ENCODE data around the gene GPR162. TPM values are rescaled to one million over a fixed set of nuclear protein-coding genes. Genes with fewer than 3 reads are reported as not detected.

GPR162 gene
- total and polyA plus RNA-seq, 2 donors from 2014 or later, result 5.0 to 9.8 TPM

DNA sequence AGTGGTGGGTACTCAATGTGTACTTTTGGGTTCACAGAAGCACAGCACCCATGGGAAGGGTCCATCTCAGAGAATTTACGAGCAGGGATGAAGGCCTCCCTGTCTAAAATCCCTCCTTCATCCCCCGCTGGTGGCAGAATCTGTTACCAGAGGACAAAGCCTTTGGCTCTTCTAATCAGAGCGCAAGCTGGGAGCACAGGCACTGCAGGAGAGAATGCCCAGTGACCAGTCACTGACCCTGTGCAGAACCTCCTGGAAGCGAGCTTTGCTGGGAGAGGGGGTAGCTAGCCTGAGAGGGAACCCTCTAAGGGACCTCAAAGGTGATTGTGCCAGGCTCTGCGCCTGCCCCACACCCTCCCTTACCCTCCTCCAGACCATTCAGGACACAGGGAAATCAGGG is 1.5 kb upstream of the GPR162 start:
- Histone ChIP-seq H3K36me3 (ENCODE audit: control insufficient read depth in 2 of 3, insufficient read depth in 3 of 3, low read length in 3 of 3) (peaks cover 0 to 3% (median 0%) of the 10 kb centered on the region in 3 donors), H3K4me1 (ENCODE audit: control insufficient read depth in 2 of 3, insufficient read depth in 2 of 3, low read depth in 1 of 3, low read length in 3 of 3) (peaks cover 0 to 12% (median 8%) of the 10 kb centered on the region in 3 donors), H3K27ac (ENCODE audit: low read depth in 2 of 2, low read length in 2 of 2) (no peak overlapping the region), H3K27me3 (ENCODE audit: control insufficient read depth, insufficient read depth, low read length) (no peaks in the 10 kb centered on the region), H3K9ac (ENCODE audit: low read length in 3 of 3) (no peak overlapping the region), H3K4me3 (ENCODE audit: low read length in 3 of 3) (no peak overlapping the region), H3K9me3 (ENCODE audit: control insufficient read depth in 2 of 3, insufficient read depth in 1 of 3, low read length in 3 of 3) (peaks cover 0 to 2% (median 0%) of the 10 kb centered on the region in 3 donors)
- FAIRE-seq, result no peak
- DNase-seq, result peak in 1 of 5 donors; percentile 60
- intact Hi-C loops (cut with DNase I), result loop anchor here (10.0 kb wide), 1 partner anchor 65 kb away; the partner anchor contains the start of gene MLF2
- TF ChIP-seq, protein P1, sequence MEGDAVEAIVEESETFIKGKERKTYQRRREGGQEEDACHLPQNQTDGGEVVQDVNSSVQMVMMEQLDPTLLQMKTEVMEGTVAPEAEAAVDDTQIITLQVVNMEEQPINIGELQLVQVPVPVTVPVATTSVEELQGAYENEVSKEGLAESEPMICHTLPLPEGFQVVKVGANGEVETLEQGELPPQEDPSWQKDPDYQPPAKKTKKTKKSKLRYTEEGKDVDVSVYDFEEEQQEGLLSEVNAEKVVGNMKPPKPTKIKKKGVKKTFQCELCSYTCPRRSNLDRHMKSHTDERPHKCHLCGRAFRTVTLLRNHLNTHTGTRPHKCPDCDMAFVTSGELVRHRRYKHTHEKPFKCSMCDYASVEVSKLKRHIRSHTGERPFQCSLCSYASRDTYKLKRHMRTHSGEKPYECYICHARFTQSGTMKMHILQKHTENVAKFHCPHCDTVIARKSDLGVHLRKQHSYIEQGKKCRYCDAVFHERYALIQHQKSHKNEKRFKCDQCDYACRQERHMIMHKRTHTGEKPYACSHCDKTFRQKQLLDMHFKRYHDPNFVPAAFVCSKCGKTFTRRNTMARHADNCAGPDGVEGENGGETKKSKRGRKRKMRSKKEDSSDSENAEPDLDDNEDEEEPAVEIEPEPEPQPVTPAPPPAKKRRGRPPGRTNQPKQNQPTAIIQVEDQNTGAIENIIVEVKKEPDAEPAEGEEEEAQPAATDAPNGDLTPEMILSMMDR (IDR thresholded peaks at IDR 0.05; ENCODE audit: borderline replicate concordance, extremely low read depth, insufficient read depth), result no peak

DNA sequence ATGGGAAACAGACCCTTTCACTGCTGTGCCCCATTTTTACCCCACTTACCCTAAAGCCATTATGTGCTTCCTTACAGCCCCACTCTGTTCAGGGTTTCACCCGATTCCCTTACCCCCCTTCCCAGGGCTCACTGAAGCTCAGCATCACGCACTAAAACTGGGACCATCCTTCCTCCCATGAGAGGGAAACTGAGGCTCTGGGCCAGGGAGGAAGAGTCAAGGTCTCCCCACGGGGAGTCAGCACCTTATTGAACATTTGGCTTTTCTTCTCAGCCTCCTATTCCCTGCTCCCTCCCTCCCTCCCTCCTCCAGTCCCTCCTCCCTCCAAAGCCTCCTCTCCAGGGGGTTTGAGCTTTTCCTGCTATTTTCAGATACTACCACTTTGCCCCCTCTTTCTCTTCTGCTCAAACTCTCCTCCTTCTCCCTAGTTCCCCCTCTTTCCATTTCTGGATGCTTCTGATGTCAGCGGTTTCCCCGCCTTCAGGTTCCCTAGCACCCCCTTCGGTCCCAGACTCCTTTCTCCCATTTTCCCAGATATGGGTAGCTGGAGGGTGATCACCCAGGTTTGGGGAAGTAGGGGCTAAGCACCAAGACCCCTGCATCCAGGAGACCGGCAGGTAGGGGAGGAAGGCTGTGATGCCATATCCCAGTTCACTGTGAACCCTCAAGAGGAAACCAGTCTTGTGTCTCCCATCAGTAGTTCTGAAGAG is 960 bp downstream of the GPR162 start:
- H3K27me3 ChIP-seq (ENCODE audit: control insufficient read depth, insufficient read depth, low read length), result no peaks in the 10 kb centered on the region
- peaks cover 0 to 2% (median 0%) of the 10 kb centered on the region in 3 donors for H3K9me3 ChIP-seq (ENCODE audit: control insufficient read depth in 2 of 3, insufficient read depth in 1 of 3, low read length in 3 of 3)
- DNase-seq, result no peak
- TF ChIP-seq, protein P1 (IDR thresholded peaks at IDR 0.05; ENCODE audit: borderline replicate concordance, extremely low read depth, insufficient read depth), result no peak
- no peak overlapping the region for H3K27ac ChIP-seq (ENCODE audit: low read depth in 2 of 2, low read length in 2 of 2)
- H3K9ac ChIP-seq (ENCODE audit: low read length in 3 of 3), result no peak overlapping the region
- H3K36me3 ChIP-seq (ENCODE audit: control insufficient read depth in 2 of 3, insufficient read depth in 3 of 3, low read length in 3 of 3), result peaks cover 0 to 2% (median 0%) of the 10 kb centered on the region in 3 donors
- intact Hi-C loops (cut with DNase I), result loop anchor here (10.0 kb wide), 1 partner anchor 68 kb away; the partner anchor contains the start of gene MLF2
- peaks cover 0 to 19% (median 7%) of the 10 kb centered on the region in 3 donors for H3K4me1 ChIP-seq (ENCODE audit: control insufficient read depth in 2 of 3, insufficient read depth in 2 of 3, low read depth in 1 of 3, low read length in 3 of 3)
- peak overlapping the region in 1 of 3 donors; percentile 32 for H3K4me3 ChIP-seq (ENCODE audit: low read length in 3 of 3)
- no peak for FAIRE-seq

DNA sequence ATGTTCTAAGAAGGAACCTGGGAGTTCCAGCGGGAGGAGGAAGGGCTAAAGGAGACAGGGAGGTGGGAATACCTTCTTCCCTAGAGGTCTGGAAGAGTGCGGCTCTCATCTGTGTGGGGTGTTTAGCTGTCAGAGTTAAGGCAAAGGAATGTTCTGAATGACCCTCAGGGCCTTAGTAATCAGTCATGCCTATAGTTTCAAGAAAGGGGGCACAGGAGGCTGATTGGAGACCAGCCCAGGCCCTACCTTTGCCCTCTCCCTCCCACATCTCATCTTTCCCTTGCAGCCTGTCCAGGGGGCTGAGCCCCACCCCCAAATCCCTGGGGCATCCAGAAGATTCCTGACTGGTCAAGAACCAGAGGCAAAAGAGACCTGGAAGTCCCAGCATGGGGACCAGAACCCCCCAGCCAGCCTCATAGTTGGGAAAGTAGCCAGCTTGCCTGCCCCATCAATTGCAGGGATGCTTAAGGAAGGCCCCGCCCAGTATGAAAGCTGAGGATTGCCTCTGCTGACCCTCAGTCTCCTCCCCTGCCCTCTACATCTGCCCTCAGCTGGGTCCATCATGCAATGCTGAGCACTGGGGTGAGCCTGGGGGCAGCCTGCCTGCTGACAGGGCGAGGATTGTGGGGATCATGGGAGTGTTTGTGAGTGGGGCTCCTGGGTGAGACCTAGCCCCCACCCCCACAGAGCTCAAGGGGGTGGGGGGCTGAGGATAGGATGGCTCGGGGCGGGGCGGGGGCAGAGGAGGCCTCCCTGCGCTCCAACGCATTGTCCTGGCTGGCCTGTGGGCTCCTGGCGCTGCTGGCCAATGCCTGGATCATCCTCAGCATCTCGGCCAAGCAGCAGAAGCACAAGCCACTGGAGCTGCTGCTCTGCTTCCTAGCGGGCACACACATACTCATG is 1.8 kb downstream of the GPR162 start:
- Histone ChIP-seq H3K36me3 (ENCODE audit: control insufficient read depth in 2 of 3, insufficient read depth in 3 of 3, low read length in 3 of 3) (no peaks in the 10 kb centered on the region), H3K27ac (ENCODE audit: low read depth in 2 of 2, low read length in 2 of 2) (no peak overlapping the region), H3K27me3 (ENCODE audit: control insufficient read depth, insufficient read depth, low read length) (no peaks in the 10 kb centered on the region), H3K9me3 (ENCODE audit: control insufficient read depth in 2 of 3, insufficient read depth in 1 of 3, low read length in 3 of 3) (no peaks in the 10 kb centered on the region), H3K9ac (ENCODE audit: low read length in 3 of 3) (no peak overlapping the region), H3K4me3 (ENCODE audit: low read length in 3 of 3) (no peak overlapping the region), H3K4me1 (ENCODE audit: control insufficient read depth in 2 of 3, insufficient read depth in 2 of 3, low read depth in 1 of 3, low read length in 3 of 3) (peaks cover 0 to 22% (median 3%) of the 10 kb centered on the region in 3 donors)
- TF ChIP-seq, protein P1 (IDR thresholded peaks at IDR 0.05; ENCODE audit: borderline replicate concordance, extremely low read depth, insufficient read depth), result no peak
- FAIRE-seq (no peak), DNase-seq (peak in 3 of 5 donors; percentile 51 to 79 (median 52))
- intact Hi-C loops (cut with DNase I), result loop anchor here (10.0 kb wide), 1 partner anchor 69 kb away; the partner anchor contains the start of gene MLF2

All from kidney (tissue), 14 donors.